OCI-M2 (cell line): ENCODE measurements around the gene SIPA1L2.
"Not testable (repeated sequence)": the region's sequence is repeated elsewhere in the genome, so short reads cannot be mapped to it uniquely, and the experiment has no call there.

Source experiments
- DNase-seq: peaks from one replicate; lab custom pipeline; 2025; ENCODE audit not compliant: unreplicated experiment; lab: John Stamatoyannopoulos, UW

Gene SIPA1L2

DNA sequence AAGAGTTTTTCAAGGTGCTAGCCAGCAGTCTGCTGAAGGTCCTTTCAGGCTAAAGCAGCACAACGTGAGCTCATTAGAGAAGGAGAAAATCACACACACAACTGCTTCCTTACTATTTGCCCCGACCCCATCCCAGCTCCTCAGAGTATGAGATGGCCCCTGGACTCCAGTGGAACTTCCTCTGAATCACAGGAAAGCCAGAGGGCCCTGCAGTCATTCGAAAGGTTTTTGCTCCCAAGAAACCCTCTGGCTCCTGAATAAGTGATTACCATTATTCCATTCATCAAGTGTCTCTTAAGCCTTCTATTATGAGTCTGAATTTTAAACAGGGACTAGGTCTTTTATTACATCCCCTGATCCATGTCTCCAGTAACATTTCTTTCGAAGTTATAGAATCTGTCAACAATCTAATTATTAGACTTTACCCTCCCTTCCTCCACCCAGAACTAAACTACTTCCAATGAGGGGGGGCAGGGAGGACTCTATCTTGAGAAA lies 14.6 kb downstream of the SIPA1L2 start:
- DNase-seq: no peak

DNA sequence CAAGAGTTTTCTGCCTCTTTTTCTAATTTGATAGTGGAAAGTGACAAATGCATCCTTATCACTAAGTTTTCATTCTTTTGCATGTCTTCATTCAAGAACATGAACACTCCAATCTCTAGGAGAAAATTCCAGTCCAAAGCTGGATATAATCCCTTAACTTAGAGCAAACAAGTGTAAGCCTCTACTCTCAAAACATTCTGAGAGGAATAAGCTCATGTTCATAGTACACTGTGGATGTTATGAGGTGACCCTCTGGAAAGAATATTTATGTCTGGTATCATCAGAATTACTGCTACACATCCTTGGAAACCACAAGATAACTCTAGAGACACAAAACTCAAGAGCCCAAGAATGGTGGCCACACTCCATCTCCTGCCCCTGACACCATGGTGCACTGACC lies 15.1 kb downstream of the SIPA1L2 start:
- no peak for DNase-seq

DNA sequence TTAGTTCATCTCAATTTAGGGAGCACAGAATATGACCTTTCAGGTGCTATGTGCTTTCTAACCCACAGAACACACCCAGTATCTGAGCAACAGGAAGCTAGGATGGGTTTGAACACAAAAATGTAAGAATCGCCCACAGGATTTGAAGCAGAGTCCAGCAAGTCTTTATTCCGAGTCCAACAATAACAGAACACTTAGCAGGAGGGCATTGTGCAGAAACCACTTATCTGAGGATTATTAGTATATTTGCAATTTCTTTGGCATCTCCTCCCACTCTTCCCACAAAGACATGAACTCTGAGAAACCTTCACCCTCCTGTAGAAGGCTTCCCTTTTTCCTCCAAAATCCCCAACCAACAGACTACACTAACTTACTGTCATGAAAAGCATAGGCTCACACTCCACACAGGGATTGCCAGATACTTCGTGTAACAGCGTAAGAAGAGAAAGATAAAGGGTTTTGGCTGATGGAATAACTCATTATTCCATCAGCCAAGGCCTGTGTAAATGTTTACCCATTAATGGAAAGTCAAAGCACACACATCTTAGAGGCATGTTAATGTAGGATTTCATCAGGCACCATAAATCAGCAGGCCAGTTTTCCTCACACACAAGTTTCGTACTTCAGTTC lies 16.1 kb downstream of the SIPA1L2 start:
- DNase-seq: no peak

DNA sequence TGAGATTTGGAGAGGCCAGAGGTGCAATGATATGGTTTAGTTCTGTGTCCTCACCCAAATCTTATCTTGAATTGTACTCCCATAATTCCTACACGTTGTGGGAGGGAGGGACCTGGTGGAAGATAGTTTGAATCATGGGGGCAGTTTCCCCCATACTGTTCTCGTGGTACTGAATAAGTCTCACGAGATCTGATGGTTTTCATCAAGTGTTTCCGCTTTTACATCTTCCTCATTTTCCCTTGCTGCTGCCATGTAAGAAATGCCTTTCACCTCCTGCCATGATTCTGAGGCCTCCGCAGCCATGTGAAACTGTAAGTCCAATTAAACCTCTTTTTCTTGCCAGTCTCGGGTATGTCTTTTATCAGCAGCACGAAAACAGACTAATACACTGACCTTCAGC lies 17.1 kb downstream of the SIPA1L2 start:
- DNase-seq: not testable (repeated sequence)

GRCh38 chr1:232611834-232612233 lies 18.1 kb downstream of the SIPA1L2 start:
- DNase-seq: no peak

DNA sequence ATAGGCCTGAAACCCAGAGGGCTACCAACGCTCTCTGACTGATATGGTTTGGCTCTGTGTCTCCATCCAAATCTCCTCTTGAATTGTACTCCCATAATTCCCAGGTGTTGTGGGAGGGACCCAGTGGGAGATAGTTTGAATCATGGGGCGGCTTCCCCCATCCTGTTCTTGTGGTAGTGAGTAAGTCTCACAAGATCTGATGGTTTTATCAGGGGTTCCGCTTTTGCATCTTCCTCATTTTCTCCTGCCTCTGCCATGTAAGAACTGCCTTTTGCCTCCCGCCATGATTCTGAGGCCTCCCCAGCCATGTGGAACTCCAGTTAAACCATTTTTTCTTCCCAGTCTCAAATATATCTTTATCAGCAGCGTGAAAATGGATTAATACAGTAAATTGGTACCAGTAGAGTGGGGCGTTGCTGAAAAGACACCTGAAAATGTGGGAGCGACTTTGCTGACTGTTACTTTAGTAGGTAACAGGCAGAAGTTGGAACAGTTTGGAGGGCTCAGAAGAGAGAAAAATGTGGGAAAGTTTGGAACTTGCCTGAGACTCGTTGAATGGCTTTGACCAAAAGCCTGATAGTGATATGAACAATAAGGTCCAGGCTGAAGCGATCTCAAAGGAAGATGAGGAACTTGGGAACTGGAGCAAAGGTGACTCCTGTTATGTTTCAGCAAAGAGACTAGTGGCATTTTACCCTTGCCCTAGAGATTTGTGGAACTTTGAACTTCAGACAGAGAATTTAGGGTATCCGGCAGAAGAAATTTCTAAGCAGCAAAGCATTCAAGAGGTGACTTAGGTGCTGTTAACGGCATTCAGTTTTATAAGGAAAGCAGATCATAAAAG lies 18.8 kb downstream of the SIPA1L2 start:
- DNase-seq: not testable (repeated sequence)

- DNase-seq: no peak
Measured at GRCh38 chr1:232610192-232610901, 19.6 kb downstream of the SIPA1L2 start.

GRCh38 chr1:232608427-232608826 lies 21.5 kb downstream of the SIPA1L2 start:
- no peak for DNase-seq

- DNase-seq: no peak
Measured at GRCh38 chr1:232602622-232603021, 27.3 kb downstream of the SIPA1L2 start.

- no peak for DNase-seq
Measured at GRCh38 chr1:232600424-232601258, 29.3 kb downstream of the SIPA1L2 start.

DNA sequence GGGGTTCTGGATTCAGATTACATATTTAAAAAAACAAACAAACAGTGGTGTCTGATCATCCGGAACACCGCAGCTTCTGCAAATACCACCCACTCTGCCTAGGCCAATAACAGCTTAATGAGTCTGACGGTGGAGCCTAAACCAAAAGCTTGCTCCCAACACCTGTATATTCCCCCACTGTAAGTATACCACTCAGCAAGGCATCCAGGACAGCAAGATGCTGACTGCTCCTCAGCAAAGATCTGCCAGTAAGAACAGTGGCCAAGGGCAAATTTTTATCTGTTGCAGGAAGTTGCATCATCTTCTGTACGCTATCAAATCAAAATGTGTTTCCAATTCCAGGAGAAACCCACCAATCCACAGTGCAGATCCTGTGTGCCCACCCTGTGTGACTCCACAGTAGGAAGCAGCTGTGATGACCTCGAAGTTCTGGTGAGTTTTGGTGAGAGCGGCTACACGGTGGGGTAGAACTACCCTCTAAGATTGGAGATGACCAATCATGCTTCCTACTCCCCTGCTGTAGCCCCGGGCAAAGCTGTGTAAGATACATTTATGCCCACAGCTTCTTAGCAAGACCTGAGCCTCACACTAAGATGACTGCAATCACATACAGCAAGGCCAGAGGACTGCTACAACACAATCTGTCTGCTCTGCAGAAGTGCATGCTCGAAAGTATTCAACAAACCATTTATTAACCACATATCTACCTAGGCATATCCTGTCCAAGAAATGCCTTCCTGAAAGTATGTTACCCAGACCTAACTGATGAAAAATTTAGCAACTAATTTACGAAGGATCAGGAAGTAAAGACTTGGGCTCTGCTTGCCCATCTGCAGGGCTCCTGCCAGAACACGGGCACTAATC lies 30.5 kb downstream of the SIPA1L2 start:
- no peak for DNase-seq

DNA sequence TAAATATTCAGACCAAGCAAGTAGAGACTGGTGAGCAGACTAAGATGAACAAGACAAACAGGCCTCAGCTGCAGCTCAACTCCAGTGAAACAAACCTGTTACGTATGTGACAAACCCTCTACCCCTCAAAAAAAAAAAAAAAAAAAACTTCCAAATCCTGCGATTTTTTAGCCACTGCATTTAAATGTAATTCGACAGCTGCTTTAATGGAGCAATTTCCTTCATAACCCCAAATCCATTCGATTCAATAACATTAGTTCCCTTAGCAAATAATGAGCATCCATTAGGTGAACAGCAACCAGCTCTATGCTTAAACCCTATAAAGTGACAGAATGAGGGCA lies 31.1 kb downstream of the SIPA1L2 start:
- no peak for DNase-seq

DNA sequence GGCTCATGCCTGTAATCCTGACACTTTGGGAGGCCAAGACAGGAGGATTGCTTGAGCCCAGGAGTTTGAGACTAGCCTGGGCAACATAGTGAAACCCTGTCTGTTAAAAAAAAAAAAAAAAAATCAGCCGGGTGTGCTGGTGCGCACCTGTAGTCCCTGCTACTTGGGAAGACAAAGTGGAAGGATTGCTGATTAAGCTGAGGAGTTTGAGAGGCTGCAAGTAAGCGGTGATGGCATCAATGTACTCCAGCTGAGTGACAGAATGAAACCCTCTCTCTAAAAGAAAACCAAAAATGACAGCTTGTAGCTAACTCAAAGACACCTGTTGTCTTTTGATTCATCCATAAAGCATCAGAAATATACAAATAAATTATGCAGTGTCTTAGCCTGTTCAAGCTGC lies 31.8 kb downstream of the SIPA1L2 start:
- DNase-seq: no peak

GRCh38 chr1:232597721-232598120 lies 32.2 kb downstream of the SIPA1L2 start:
- DNase-seq: no peak

- no peak for DNase-seq
Measured at GRCh38 chr1:232596666-232597303, 33.1 kb downstream of the SIPA1L2 start.

DNA sequence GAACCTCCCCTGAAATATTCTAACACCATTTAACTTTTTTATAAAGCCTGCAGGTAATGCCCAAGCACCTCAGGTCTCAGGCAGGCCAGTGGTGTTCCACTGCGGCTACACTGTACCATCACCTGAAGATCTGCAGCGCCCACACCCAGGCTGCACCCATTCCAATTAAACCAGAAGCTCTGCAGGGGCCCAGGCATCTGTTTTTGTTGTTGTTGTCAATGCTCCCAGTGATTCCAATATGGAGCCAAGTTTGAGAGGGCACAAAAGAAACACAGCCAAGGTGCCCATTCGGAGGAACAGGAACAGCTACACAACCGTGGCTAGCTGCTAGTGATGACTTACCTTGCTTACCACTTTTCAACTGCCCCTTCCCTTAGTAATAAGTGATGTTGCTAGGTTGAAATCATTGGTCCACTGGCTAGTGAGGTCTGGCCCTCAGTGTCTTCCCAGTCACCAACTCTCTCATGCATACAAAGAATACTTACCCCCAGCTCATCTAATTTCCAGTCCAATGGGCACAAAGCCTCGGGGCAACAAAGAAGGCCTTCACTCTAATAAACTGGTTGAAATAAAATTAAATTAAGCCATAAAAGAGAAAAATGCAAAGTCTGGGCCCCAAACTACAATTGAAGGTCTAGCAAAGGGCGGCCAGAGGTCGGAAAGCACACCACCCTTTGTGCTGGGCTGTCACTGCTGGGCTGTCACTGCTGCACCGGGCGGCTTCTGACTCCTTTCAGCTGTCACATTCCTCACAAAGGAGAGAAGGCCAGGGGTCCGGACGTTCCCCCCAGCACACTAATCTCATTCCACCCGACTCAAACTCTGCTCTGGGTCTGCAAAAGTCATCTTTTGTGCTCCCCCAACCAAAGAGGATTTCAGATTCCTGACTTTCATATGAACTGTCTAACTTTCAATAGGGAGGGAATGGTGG lies 34.9 kb downstream of the SIPA1L2 start:
- no peak for DNase-seq

DNA sequence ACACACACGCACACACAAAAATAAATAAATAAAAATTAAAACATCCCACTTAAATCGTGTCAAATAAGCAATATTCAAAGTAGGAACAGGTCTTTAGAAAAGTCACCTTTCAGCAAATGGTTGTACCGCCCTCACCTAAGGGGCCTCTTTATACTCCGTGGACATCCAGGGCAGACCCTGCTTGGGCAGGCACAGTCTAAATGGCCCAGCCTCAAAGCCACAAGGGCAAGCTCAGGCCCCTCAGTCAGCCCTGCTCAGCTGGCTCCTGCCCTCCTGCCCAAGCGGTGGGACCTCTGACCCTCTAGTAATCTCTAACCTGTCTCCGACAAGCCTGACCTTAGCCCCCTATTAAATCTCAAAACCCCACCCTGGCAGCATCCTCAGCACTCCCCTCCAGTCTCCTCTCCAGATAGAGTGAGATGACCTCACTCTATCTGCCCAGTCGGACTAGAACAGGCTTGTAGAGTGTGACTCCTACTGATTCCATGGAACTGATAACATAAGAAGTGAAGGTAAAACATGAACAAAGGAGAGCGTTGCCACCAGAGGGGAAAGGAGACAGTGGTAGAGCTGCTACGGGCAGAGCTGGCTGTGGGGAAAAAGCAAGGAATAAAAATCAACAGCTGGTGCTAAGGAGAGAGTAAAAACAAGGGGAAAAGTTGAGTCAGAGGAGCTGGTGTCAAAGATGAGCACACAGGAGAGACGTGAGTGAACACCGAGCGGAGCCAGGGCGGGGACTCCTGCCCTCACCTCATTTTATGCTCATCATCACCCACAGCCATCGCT lies 36.0 kb downstream of the SIPA1L2 start:
- no peak for DNase-seq

GRCh38 chr1:232591344-232591743 lies 38.6 kb downstream of the SIPA1L2 start:
- DNase-seq: no peak
